RKO (cell line): ENCODE data around the gene CORO1C.
A peak's percentile ranks its signal among the peaks of the same experiment; 100 is the strongest.

Experiments used
- DNase-seq: peaks from one replicate; pipeline ENCODE4 v3.0.0-alpha.2; 2016; ENCODE audit warnings: low spot score

The CORO1C gene

DNA sequence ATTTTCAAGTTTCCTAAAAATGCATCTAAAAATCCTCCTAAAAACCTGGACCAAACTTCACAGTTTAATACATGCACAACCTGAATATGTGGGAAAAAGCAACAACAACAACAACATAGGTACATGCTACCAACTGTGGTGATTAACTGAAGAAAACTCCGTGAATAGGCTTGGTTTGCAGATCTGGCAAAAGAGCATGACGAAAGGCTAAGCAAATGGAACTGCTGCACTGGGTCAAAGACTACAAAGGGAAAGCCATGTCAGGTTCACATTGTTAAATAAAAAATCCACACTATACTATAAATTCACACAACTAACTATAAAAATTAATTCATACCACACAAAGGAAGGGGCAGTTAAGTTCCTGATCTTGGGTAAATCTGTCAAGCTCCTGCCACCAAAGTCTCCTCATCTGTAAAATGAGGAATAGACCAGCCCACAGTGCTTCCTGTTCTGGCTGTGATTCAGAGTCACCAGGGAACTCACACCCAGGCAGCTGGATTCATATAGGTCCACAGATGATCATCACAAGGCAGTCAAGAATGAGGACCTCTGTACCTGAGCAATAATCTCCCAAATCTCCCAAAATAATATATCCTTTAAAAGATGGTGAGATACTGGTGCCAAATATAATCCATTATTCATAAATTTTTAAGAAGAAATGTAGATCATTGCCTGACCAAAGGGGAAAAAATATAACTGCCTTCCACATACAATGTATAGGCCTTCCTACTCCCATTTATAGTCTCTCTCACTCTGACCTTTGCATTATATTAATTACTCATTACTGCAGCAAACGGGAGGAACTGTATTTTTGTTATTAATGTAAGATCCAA, 7.0 kb downstream of the CORO1C start:
- DNase-seq = peak; percentile 92

DNA sequence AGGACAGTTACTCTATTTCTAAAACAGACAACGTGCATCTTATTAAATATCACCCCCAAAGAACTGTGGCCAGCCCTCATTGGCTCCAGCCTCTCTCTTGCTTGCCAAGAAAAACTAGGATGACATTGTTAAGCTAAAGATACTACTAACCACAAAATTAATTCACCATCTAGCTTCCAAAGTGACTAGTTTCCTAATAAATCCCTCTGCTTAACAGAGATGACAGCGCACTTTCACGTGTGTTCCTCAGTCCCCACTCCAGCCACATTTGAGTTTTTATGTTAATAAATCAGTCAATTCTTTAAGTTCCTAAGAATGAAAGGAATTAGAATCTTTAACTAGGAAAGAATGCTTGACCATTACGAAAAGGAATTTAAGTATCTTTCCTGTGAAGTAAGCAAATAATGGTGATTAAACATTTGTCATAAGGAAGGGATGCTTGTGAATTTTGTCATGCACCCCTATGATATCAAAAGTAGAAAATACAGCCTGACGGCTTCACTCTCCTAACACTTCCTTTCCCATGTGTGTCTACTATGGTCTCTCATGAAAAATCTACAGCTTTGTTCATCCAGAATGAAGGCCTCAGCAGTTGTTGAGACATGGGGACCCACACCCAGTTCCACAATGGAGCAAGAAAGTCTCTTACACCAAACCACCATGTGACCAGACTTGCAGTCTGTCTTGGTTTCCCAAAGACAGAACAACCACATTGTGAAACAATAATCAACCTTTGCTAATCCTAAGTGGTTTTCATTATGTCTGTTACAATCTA, 8.1 kb downstream of the CORO1C start:
- DNase-seq = peak; percentile 98

DNA sequence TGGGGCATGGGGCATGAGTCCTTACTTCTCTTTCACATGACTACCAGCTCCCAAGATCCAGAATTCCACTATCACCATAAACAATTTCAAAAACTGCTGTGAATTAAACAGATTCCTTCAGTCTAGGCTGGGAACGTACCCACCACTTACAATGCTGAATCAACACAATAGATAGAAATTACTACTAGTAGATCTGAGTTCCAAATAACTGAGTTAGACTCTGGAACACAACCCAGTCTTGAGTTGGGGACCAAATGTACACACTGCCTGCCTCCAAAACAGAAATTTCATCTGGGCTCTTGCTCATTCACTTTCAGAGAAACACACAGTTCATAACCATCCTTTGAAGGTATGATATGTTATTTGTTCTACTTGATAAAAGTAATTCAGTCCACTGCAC, 8.9 kb downstream of the CORO1C start:
- DNase-seq = no peak

DNA sequence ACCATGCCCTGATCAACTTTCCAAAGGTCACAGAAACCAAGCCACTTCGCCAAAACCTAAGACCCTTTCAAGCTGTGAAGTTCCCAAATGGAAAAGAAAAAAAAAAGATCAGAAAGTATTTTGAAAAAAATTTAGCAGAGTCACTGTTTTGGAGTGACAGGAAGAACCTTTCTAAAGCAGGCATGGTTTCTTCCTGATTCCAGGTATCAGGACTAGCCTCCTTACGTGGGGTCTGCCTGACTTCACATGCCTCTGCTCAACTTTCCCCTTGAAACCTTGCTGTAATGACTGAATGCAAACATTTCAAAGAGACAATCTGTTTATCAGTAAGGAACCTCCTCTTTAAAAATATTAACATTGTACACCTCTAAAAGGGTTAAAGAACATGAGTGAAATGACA, 9.5 kb downstream of the CORO1C start:
- DNase-seq = no peak

DNA sequence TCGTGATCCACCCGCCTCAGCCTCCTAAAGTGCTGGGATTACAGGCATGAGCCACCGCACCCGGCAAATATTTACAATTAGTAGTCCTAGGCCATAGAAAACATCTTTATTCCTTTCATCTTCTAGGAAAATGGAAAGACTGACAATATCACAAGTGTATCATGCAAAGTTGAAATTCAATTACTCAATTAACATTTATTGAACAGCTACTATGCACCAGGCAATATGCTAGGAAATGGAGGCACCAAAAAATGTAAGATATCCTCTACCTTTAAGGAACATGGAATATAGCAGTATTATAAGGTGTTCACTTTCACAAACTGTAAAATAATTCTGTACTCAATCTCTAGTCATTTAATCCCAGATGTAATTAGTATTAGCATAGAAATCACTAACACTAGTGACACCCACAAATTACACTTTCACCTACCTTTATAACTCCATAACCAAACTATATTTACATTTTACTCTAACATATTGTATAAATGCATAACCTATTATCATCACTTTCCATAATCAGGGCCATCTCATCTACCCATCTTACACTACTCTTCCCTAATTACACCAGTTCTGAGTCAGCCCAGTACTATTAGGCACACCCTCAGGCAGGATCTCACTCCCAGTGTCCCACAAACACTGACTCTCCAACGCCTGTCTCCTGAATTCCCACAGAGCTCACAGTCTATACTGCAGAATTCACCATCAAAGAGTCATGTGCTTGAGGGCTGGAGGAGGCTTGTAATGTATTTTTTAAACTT, 10.4 kb downstream of the CORO1C start:
- DNase-seq = peak; percentile 60

- no peak for DNase-seq
These were observed 14.1 kb downstream of the CORO1C start for GRCh38 chr12:108717243-108717642.

DNA sequence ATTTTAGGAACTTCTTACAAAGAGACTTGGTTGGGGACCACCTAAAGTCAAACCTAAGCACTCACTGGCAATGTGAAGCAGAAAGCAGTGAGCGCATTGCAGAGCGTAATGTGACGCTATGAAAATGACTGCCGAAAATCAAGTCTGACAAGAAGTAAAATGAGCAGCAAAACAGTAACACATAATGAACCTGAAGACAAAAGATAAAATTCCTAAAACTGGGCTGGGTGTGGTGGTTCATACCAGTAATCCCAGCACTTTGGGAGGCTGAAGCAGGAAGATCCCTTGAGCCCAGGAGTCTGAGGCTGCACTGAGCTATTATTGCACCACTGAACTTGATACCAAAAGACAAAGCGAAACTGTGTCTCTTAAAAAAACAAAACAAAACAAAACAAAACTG, 16.5 kb downstream of the CORO1C start:
- no peak for DNase-seq

- no peak for DNase-seq
These were observed 17.8 kb downstream of the CORO1C start for GRCh38 chr12:108713471-108713870.

DNA sequence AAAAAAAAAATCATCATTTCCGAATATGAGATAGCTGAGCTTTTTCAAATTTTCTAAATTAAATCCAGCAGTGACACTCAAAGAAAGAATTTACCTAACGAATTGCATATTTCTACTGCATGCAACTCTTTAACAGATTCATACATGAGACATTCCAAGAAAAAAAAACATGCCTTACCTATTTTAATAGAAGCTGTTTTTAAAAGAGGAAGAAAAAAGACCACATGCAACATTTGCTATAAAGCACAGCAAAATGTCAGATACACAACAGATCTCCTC, 18.5 kb downstream of the CORO1C start:
- no peak for DNase-seq

DNA sequence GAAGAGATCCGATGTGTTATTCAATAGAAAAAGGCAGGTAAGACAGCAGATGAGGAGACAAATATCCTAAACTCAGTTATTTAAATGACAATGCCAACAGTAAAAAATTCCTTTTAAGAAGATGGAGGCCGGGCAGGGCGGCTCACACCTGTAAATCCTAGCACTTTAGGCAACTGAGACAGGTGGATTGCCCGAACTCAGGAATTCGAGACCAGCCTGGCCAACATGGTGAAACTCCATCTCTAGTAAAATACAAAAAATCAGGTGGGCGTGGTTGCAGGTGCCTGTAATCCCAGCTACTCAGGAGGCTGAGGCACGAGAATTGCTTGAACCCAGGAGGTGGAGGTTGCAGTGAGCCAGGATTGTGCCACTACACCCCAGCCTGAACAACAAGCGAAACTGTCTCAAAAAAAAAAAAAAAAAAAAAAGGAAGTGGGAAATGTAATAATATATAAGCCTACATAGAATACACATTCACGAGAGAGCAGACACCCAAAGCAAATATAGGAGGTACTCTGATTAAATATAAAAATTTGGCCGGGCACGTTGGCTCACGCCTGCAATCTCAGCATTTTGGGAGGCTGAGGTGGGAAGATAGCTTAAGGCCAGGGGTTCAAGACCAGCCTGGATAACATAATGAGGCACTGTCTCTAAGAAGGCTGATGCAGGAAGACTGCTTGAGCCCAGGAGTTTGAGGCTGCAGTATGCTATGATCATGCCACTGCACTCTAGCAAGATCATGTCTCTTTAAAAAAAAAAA, 19.0 kb downstream of the CORO1C start:
- no peak for DNase-seq

GRCh38 chr12:108711489-108712164, 19.7 kb downstream of the CORO1C start:
- DNase-seq = no peak

- DNase-seq = no peak
These were observed 21.6 kb downstream of the CORO1C start for GRCh38 chr12:108709697-108710096.

- DNase-seq = no peak
These were observed 26.8 kb downstream of the CORO1C start for GRCh38 chr12:108704527-108704926.

DNA sequence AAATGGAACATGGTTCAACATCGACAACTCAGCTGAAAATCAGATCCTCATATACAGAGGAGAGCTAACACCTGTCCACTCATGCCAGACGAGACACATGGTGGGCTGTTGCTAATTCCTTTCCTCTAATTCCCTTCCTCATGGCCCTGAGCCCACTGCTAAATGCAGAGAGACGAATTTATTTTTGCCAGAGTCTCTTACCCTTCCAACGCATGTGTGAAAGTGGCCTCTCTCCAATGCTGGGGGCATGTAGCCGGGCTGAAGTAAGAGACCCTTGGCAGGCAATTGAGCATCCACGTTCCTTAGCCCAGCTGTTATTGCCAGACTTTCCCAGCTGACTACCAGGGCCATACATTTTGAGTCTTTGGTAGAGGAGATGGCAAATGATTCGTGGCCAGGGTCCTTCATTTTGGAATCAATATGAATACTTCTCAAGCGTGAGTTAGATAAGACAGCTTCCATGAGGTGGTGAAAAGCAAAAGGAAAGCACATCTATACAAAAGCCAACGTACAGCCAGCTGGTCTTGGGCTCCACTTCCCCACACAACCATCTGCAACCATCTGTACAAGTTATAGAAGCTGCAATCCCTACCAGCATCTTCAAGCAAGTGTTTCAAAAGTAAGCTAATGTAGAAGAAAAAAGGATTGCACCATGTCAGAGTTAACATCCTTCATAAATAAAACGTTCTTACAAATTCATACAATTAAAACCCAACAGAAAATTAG, 28.6 kb downstream of the CORO1C start:
- no peak for DNase-seq

DNA sequence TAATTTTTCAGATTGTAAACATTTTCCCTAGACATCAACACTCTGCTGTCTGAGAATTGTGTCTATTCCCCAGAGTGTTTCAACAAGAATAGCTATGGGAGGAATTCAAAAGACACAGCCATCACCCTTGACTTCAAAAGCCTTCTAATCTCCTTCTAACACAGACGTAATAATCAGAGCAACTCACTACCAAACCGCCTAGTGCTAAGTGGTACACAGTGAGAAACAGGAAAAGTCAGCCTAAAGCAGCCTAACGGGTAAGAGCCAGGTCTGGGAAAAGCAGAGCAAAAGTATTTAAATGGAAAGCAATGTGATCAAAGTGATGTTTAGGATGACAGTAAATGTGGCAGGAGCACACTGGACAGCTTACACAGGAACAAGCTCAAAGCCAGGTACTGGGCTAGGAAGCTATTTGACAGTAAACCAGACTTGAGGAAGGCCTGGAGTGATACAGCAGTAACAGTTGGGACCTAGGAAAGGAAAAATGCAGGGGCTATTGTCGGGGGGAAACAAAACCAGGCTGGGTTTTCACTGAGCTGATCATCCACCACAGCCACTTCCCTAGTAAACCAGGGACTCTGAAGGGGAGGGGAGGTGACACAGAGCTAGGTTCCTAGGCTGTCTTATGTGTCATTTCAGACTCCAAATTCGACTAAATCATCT, 29.4 kb downstream of the CORO1C start:
- no peak for DNase-seq

GRCh38 chr12:108700833-108701541, 30.3 kb downstream of the CORO1C start:
- DNase-seq = no peak

GRCh38 chr12:108699955-108700563, 31.3 kb downstream of the CORO1C start:
- DNase-seq = no peak

GRCh38 chr12:108697905-108698304, 33.4 kb downstream of the CORO1C start:
- DNase-seq = no peak

- no peak for DNase-seq
These were observed 34.4 kb downstream of the CORO1C start for GRCh38 chr12:108696996-108697290.
